GM12874 (cell line): ENCODE data around the gene ST8SIA2.

ENCODE experiments used
- TF ChIP-seq, protein P1 (sequence below): IDR thresholded peaks from 2 replicates; pipeline ENCODE4 v1.5.1; 2011; ENCODE audit warnings: low read depth, mild to moderate bottlenecking, control low read depth, low read length, moderate library complexity; ENCODE audit not compliant: insufficient read depth

ST8SIA2 gene

DNA sequence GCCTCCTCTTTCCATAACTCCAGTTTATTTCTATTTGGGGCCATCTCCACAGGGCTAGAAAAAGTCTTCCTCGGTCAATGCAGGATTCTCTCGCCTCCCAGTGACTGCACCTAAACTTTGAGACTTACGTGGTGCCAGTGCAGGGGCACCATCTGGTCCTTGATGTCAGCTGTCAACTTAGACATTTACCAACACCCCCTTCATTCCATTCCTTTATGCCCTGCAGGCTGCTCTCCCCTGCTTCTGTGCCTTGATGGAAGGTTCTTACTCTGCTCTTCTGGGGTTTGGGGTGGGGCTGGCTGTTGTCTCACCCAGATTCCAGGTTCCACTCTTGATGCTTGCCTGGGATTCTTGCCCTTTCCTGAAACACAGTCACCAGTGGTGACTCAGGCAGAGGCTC, 101.8 kb downstream of the ST8SIA2 start:
- TF ChIP-seq, protein P1, sequence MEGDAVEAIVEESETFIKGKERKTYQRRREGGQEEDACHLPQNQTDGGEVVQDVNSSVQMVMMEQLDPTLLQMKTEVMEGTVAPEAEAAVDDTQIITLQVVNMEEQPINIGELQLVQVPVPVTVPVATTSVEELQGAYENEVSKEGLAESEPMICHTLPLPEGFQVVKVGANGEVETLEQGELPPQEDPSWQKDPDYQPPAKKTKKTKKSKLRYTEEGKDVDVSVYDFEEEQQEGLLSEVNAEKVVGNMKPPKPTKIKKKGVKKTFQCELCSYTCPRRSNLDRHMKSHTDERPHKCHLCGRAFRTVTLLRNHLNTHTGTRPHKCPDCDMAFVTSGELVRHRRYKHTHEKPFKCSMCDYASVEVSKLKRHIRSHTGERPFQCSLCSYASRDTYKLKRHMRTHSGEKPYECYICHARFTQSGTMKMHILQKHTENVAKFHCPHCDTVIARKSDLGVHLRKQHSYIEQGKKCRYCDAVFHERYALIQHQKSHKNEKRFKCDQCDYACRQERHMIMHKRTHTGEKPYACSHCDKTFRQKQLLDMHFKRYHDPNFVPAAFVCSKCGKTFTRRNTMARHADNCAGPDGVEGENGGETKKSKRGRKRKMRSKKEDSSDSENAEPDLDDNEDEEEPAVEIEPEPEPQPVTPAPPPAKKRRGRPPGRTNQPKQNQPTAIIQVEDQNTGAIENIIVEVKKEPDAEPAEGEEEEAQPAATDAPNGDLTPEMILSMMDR, result no peak

DNA sequence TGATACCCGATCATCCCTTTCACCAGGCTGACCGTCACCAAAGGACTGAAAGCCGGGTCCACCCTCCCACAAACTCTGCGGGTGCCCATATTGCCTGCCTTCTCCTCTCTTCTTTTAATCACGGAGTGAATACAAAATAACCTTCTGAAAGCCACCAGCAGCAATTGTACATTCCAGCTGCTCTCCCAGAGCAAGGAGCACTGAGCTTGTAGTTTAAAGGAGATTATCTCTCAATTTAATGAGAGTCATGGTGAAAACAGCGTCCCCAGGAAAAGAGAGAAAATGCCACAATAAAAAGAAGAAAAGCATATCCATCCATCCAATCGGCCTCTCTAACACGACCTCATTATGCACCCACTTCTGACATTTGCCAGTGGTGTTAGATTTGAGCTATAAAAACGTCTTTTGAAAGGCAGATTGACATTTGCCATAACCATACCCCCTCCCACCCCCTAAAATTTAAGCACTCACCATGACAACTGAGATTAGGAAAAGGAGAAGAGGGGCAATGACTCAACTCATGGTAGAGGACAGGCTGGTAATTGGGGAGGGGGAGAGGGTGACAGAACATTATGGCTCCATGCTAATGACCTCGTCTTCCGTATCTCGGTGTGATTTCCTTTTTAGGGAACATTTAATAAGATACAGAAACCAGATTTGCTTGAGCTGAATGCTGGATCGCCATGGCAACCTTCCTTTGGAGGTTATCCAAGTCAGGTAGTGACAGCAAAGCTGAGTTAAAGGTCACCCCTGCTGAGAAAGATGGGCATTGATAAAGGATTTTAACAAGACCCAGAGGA, 106.2 kb downstream of the ST8SIA2 start:
- TF ChIP-seq, protein P1, result no peak

DNA sequence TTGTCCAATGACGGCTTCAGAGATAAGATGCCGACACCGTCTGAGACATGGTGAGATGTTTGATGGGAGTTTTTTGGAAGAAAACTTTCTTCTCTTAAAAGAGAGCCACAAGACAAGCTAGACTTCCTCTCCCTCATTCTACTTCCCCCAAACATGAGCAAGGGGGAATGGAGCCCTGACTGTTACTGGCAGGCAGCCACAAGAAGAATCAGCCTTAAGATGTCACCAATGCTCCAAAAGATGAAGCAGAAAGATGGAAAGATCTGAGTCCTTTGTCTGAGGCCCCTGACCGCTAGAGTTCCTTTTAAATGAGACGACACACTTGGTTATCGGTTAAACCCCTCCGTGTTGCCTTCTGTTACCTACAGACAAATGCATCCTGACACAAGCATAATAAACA, 108.7 kb downstream of the ST8SIA2 start:
- TF ChIP-seq, protein P1, result no peak

DNA sequence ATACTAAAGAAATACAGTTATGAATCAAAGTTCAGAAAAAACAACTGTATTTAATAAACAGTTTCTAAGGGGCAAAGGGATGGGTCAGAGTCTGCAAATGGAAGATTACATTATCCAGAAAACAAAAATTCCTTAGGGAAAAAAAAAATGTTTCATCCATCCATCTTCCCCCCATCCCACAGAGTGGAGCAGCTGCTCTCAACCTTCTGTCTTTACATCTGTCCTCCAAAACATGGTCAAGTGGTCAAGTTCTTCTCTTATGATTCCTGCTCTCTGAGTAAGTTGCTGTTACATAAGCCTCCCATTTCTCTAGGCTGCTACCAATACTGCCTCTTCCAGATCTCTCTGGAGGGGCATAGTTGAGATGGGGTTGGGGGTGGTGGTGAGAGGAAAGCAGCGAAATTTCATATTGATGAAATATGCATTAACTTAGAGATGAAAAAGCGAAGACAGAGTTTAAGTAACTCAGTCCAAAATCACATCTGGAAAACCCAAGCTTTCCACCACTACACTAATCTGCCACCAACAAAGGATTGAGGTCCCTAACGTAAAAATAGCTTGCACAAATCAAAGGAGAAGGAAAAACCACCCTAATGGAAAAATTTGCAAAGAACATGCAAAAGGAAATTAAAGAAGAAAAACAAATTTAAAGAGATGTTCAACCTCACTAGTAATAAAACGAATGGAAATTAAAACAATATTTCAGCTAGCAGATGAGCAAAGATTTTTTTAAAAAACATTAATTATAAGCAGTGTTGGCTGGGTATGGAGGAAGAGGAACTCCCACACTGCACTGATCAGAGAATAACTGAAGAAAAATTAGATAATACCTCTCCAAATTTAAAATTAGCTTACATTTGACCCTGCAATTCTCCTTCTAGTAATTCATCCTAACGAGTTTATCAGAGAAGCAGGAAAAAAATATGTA, 109.5 kb downstream of the ST8SIA2 start:
- TF ChIP-seq, protein P1, result no peak

DNA sequence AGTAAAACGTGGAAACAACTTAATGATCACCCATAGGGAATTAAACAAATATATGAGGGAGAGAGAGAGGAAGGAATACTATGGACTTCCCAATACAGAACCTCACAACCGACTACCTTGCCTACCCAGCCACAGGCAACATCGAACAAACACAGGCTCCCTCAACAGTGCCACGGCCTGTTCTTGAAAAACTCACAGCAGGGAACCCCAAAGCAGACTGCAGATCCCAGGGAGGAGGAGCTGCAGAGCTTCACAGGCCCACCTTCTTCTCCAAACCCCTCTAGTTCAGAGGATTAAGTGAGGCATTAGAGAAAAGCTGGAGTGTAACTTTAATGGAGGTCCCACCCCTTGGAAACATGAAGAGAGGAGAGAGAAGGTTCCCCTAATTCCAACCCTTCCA, 110.2 kb downstream of the ST8SIA2 start:
- TF ChIP-seq, protein P1, result no peak

DNA sequence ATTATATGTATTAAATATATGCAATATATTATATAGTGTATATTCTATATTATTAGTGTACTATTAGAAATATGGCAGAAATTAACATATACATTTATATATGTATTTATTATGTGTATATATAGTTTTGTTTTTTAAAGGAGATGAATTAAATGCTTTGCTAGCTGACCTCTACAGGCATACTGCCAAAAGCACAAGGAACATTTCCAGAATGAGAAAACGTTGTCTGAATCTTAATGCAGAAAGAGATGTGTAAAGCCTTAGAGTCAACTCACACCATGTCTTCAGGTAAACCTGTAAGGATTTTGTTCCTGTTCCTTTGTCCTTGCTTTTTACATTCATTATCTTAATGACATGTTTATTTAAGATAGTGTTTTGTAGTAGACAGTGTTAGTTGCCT, 111.9 kb downstream of the ST8SIA2 start:
- TF ChIP-seq, protein P1, result no peak

DNA sequence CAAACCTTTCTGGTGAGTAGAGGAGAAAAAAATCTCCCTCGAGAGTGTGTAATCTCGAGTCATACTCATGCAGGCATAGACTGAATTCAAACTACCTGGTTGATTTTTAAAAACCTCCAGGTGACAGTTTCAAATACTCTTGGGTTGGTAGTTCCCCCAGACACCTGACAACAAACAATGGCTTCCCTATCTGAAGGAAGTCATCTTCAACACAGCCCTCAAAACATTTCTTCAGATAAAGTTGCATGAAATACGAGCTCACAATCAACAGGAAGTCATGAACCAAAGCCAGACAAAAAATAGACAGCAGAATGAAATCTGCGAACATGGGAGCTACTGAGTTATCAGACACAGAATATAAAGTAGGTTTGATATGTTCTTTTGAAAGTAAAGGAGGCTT, 112.8 kb downstream of the ST8SIA2 start:
- TF ChIP-seq, protein P1, result no peak
